GM23248 (cell line): ENCODE results near the gene COLEC11. TPM values are rescaled to one million over a fixed set of nuclear protein-coding genes. Genes with fewer than 3 reads are reported as not detected.

ENCODE experiments used
- DNase-seq: peaks from one replicate; pipeline ENCODE4 v3.0.0-alpha.2; 2015
- H2AFZ ChIP-seq: fragments of 200-600 bp; sonication (generic); 2 replicates; pipeline ENCODE4 v1.6.1; 2016; ENCODE audit warnings: antibody characterized with exemption
- H3F3A ChIP-seq: fragments of 200-600 bp; sonication (generic); 2 replicates; pipeline ENCODE4 v1.6.1; 2016; ENCODE audit warnings: mild to moderate bottlenecking, antibody characterized with exemption, mixed run types; ENCODE audit not compliant: insufficient read depth
- H3K27ac ChIP-seq: fragments of 200-600 bp; sonication (generic); 2 replicates; pipeline ENCODE4 v1.5.1; 2016; ENCODE audit warnings: mild to moderate bottlenecking
- H3K27me3 ChIP-seq: fragments of 200-600 bp; sonication (generic); replicated peaks from 2 replicates; pipeline ENCODE4 v1.6.1; 2016; ENCODE audit warnings: mild to moderate bottlenecking; ENCODE audit not compliant: insufficient read depth
- H3K36me3 ChIP-seq: fragments of 200-600 bp; sonication (generic); 2 replicates; pipeline ENCODE4 v1.6.1; 2016; ENCODE audit warnings: low read depth, mild to moderate bottlenecking
- H3K4me1 ChIP-seq: fragments of 200-600 bp; sonication (generic); 2 replicates; pipeline ENCODE4 v1.6.1; 2016; ENCODE audit warnings: mild to moderate bottlenecking; ENCODE audit not compliant: insufficient read depth
- H3K4me2 ChIP-seq: fragments of 200-600 bp; sonication (generic); one replicate; pipeline ENCODE4 v1.6.1; 2016; ENCODE audit warnings: mild to moderate bottlenecking; ENCODE audit not compliant: unreplicated experiment
- H3K4me3 ChIP-seq: fragments of 200-600 bp; sonication (generic); 2 replicates; pipeline ENCODE4 v1.5.1; 2016; ENCODE audit warnings: mild to moderate bottlenecking
- H3K79me2 ChIP-seq: fragments of 200-600 bp; sonication (generic); 2 replicates; pipeline ENCODE4 v1.6.1; 2016; ENCODE audit warnings: mild to moderate bottlenecking; ENCODE audit not compliant: insufficient read depth
- H3K9ac ChIP-seq: fragments of 200-600 bp; sonication (generic); 2 replicates; pipeline ENCODE4 v1.6.1; 2016; ENCODE audit warnings: mild to moderate bottlenecking
- H3K9me2 ChIP-seq: fragments of 200-600 bp; sonication (generic); 2 replicates; pipeline ENCODE4 v1.6.1; 2016; ENCODE audit warnings: mixed run types, mild to moderate bottlenecking, moderate library complexity; ENCODE audit not compliant: insufficient read depth
- H3K9me3 ChIP-seq: fragments of 200-600 bp; sonication (generic); one replicate; pipeline ENCODE4 v1.6.1; 2017; ENCODE audit warnings: low read depth
- H4K20me1 ChIP-seq: fragments of 200-600 bp; sonication (generic); 2 replicates; pipeline ENCODE4 v1.6.0; 2016; ENCODE audit not compliant: insufficient read depth
- EZH2 ChIP-seq: fragments of 200-600 bp; sonication (generic); IDR thresholded peaks from 2 replicates; pipeline ENCODE4 v1.6.1; 2018; ENCODE audit warnings: antibody characterized with exemption, mild to moderate bottlenecking; ENCODE audit not compliant: insufficient read depth, poor library complexity, severe bottlenecking
- EZH2phosphoT487 ChIP-seq: fragments of 200-600 bp; sonication (generic); IDR thresholded peaks from 2 replicates; pipeline ENCODE4 v1.6.1; 2018; ENCODE audit warnings: antibody characterized with exemption, moderate library complexity, mild to moderate bottlenecking, low read depth; ENCODE audit not compliant: insufficient read depth
- WGBS, 2 experiments: methylation state at CpG; one replicate each; pipeline ENCODE4 v1.1.6; 2015 to 2017; ENCODE audit warnings: low lambda C conversion rate in 2 of 2, low coverage in 1 of 2; ENCODE audit errors: missing lambda C conversion rate in 2 of 2; 5-methylcytosine and 5-hydroxymethylcytosine counted together
- in situ Hi-C: fragments of 300-500 bp; cut with MboI; formaldehyde crosslinking; loops from 2 replicates; pipeline ENCODE4 v1.15.0; 2020
- polyA plus RNA-seq: library from polyadenylated mRNA; unstranded; fragments of >200 nt; fragmentation: Nextera tagmentation; extraction: Ambion mirVana; gene quantifications from 2 replicates; pipeline ENCODE4 v1.2.1, GENCODE V29; 2016
- total RNA-seq: library from RNA; depleted of rRNA; stranded (reverse); fragments of >200 nt; shearing (Covaris generic); gene quantifications from 2 replicates; pipeline ENCODE4 v1.2.3, GENCODE V29; 2014

Gene COLEC11
- total and polyA plus RNA-seq, 2 experiments from 2014 or later, result not detected

DNA sequence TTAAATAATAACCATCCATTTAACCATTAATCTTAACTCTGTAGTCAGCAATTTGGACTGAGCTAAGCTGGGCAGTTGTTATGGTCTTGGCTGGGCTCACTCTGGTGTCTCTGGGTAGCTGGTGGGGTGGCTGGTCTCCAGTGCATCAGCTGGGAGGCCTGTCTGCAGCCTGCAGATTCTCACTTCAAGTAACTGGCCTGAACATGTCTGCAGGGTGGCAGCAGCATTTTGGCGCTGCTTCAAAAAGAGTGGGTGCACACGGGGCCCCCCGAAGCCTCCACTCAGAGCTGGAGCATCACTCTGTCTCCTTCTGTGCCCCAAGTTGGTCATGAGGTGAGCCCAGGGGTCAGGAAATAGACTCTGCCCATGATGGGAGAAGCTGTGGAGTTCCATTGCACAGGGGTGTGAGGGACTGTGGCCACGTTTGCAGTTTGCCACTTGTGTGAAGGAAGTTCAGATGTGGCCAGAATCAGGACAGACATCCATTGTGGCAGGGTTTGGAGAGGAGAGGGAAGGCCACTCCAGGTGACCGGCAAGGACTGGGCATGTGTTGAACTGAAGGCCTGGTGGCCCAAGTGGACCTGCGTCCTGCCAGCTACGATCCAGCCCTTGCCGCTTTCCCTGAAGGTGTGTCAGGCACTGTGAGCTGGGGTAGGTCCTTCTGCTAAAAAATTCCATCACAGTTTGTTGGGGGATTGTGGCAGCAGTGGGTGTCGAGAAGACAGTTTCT, 58.1 kb downstream of the COLEC11 start:
- in situ Hi-C loops, result loop anchor here (25.0 kb wide), 1 partner anchor 1766 kb away; no protein-coding TSS in a partner anchor
- Histone ChIP-seq H3K4me3 (no peak overlapping the region), H3K27me3 (peaks cover 11% of the 10 kb centered on the region; the same call in 1 of the 2 replicates), H3K4me1 (peaks cover 7% of the 10 kb centered on the region; the same call in 1 of the 2 replicates), H3K9ac (no peak overlapping the region), H3K27ac (no peak overlapping the region), H3K9me2 (no peaks in the 10 kb centered on the region), H3K9me3 (no peaks in the 10 kb centered on the region), H3F3A (no peaks in the 10 kb centered on the region), H3K4me2 (no peak overlapping the region), H3K79me2 (no peaks in the 10 kb centered on the region), H3K36me3 (no peaks in the 10 kb centered on the region), H4K20me1 (no peaks in the 10 kb centered on the region), H2AFZ (no peak overlapping the region)
- TF ChIP-seq EZH2phosphoT487 (no peak), EZH2 (no peak)
- no peak for DNase-seq
- 71 to 77% methylated on average over 9 of the region's 9 CpGs for WGBS, 2 experiments

DNA sequence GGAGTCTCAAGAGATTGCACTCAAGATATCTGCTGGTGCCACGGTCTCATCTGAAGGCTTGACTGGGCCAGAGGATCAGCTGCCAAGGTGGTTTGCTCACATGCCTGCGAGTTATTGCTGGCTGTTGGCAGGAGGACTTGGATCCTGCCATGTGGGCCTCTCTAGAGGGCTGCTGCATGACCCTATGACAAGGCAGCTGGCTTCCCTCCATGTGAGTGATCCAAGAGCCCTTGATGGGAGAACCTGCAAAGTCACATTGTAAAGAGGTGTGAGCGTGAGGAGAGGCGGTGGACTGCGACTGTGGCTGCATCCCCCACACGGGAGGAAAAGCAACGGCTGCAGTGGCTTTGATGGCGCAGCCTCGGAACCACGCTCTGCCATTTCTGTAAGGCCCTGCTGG, 59.1 kb downstream of the COLEC11 start:
- 81 to 82% methylated on average over 10 of the region's 10 CpGs for WGBS, 2 experiments
- Histone ChIP-seq H3K4me1 (peaks cover 7% of the 10 kb centered on the region; the same call in 1 of the 2 replicates), H3K4me3 (no peak overlapping the region), H3K9me3 (no peaks in the 10 kb centered on the region), H3K4me2 (no peak overlapping the region), H2AFZ (no peak overlapping the region), H3K27me3 (peaks cover 11% of the 10 kb centered on the region; the same call in 1 of the 2 replicates), H3K9ac (no peak overlapping the region), H3K36me3 (no peaks in the 10 kb centered on the region), H3K9me2 (no peaks in the 10 kb centered on the region), H3K79me2 (no peaks in the 10 kb centered on the region), H3F3A (no peaks in the 10 kb centered on the region), H4K20me1 (no peaks in the 10 kb centered on the region), H3K27ac (no peak overlapping the region)
- in situ Hi-C loops, result loop anchor here (25.0 kb wide), 1 partner anchor 1767 kb away; no protein-coding TSS in a partner anchor
- TF ChIP-seq EZH2 (no peak), EZH2phosphoT487 (no peak)
- no peak for DNase-seq

DNA sequence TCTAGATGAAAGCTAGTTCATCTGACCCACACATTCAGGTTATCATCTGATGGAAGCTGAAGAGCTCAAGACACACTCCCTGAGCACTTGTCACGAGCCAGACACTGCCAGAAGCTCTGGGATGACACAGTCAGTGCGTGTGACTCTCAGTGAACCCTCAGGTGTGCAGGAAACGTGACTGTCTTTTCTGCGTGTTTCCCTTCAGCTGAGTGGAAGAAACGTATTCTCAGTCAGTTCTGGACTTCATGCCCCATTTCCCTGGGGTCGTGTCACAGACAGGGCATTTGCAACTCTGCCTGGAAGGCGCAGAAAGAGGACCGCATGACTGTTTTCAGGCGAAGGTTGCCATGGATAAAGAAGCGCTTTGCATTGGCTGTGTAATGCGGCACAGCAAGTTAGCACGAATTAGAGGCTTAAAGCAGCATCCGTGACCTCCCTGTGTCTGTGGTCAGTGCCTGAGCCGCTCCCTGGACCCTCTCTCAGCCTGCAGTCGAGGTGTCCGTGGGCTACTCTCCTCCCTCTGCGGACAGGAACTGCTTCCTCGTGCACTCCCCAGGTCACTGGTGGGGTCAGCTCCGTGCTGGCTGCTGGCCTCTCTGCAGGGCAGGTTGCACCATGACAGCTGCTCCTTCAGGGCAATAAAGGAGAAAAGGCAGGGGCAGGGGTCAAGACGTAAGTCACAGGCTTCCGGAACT, 59.8 kb downstream of the COLEC11 start:
- H3K27ac ChIP-seq, result no peak overlapping the region
- H3K9ac ChIP-seq, result no peak overlapping the region
- H3K79me2 ChIP-seq, result no peaks in the 10 kb centered on the region
- no peak overlapping the region for H3K4me2 ChIP-seq
- 41 to 43% methylated on average over 21 of the region's 21 CpGs for WGBS, 2 experiments
- no peaks in the 10 kb centered on the region for H4K20me1 ChIP-seq
- DNase-seq, result no peak
- H3K9me3 ChIP-seq, result no peaks in the 10 kb centered on the region
- in situ Hi-C loops, result loop anchor here (25.0 kb wide), 1 partner anchor 1767 kb away; no protein-coding TSS in a partner anchor
- H3K36me3 ChIP-seq, result no peaks in the 10 kb centered on the region
- H3K4me3 ChIP-seq, result no peak overlapping the region
- peaks cover 11% of the 10 kb centered on the region; the same call in 1 of the 2 replicates for H3K27me3 ChIP-seq
- H3K4me1 ChIP-seq, result peaks cover 7% of the 10 kb centered on the region; the same call in 1 of the 2 replicates
- H2AFZ ChIP-seq, result no peak overlapping the region
- H3F3A ChIP-seq, result no peaks in the 10 kb centered on the region
- TF ChIP-seq EZH2 (no peak), EZH2phosphoT487 (no peak)
- no peaks in the 10 kb centered on the region for H3K9me2 ChIP-seq

DNA sequence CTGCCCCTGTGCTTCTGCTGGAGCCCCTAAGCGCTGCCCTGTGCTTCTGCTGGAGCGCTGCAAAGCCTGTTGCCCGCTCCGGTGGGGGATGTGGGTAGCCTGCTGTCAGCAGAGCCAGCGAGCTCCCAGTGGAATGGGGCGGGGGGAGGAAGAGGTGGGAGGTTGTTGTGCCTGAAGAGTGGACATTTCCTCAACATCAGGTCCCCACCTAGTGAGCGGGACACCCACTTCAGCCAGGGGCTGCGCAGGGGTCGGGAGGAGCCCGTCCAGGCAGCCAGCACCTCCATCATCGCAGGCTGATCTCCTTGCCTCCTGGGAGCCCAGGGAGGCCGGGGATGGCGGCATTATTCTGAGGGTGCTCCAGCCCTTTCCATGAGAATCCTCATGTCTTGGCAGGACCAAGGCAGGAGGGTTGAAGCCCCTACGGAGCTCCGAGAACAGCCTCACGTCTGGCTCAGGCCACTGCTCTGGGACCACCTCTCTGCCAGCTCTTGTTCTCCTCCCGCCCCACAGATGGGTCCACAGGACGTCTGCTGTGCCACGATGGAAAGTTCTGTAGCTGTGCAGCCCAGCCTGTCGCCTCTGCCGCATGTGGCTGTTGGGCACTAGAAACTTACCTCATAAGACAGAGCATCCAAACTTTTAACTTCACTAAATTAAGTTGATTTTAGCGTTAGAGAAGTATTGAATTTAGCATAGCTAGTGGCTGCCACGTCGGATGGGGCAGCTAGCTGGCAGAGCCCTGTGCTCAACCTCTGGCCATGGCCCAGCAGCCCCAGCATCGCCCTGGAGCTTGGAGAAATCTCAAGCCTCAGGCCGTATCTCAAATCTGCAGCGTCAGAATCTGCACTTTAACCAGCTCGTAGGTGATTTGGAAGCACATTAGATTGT, 61.2 kb downstream of the COLEC11 start:
- H3F3A ChIP-seq, result no peaks in the 10 kb centered on the region
- H3K79me2 ChIP-seq, result no peaks in the 10 kb centered on the region
- DNase-seq, result no peak
- no peak for TF ChIP-seq EZH2phosphoT487
- no peak for TF ChIP-seq EZH2
- in situ Hi-C loops, result loop anchor here (25.0 kb wide), 1 partner anchor 1769 kb away; no protein-coding TSS in a partner anchor
- H3K9me2 ChIP-seq, result no peaks in the 10 kb centered on the region
- no peak overlapping the region for H2AFZ ChIP-seq
- no peaks in the 10 kb centered on the region for H3K36me3 ChIP-seq
- H3K4me2 ChIP-seq, result no peak overlapping the region
- peaks cover 11% of the 10 kb centered on the region; the same call in 1 of the 2 replicates for H3K27me3 ChIP-seq
- no peak overlapping the region for H3K4me3 ChIP-seq
- H3K27ac ChIP-seq, result no peak overlapping the region
- WGBS, 2 experiments, result 42 to 48% methylated on average over 26 to 27 of the region's 28 CpGs
- H3K9ac ChIP-seq, result no peak overlapping the region
- no peaks in the 10 kb centered on the region for H4K20me1 ChIP-seq
- H3K9me3 ChIP-seq, result no peaks in the 10 kb centered on the region
- 0 out of 2 replicates have a peak, but pooled peaks cover 4% of the 10 kb centered on the region for H3K4me1 ChIP-seq
